ENCODE data around the gene OCA2.

GRCh38 chr15:28096411-28096669, 2.8 kb downstream of the OCA2 start:
- TF ChIP-seq, protein P1, sequence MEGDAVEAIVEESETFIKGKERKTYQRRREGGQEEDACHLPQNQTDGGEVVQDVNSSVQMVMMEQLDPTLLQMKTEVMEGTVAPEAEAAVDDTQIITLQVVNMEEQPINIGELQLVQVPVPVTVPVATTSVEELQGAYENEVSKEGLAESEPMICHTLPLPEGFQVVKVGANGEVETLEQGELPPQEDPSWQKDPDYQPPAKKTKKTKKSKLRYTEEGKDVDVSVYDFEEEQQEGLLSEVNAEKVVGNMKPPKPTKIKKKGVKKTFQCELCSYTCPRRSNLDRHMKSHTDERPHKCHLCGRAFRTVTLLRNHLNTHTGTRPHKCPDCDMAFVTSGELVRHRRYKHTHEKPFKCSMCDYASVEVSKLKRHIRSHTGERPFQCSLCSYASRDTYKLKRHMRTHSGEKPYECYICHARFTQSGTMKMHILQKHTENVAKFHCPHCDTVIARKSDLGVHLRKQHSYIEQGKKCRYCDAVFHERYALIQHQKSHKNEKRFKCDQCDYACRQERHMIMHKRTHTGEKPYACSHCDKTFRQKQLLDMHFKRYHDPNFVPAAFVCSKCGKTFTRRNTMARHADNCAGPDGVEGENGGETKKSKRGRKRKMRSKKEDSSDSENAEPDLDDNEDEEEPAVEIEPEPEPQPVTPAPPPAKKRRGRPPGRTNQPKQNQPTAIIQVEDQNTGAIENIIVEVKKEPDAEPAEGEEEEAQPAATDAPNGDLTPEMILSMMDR (IDR thresholded peaks at IDR 0.05; ENCODE audit: low read length), result no peak
- no peak for TF ChIP-seq EZH2 (IDR thresholded peaks at IDR 0.05; ENCODE audit: borderline replicate concordance, low read length)
